Activated CD4-positive, alpha-beta T cell treated with anti-CD3 and anti-CD28 coated beads for 24 hours (primary cell): Measurements from ENCODE around the gene ZNF669.
"Not testable (repeated sequence)": the region's sequence is repeated elsewhere in the genome, so short reads cannot be mapped to it uniquely, and the experiment has no call there.

Experiments used
- DNase-seq, 2 donors: peaks; one replicate each; pipeline ENCODE4 v3.0.0-alpha.2; 2020; ENCODE audit warnings: low read depth in 2 of 2

Gene ZNF669

GRCh38 chr1:247103859-247104591 is at the start of gene ZNF669:
TSS of gene ZNF669 (minus strand) at chr1:247104356. CDS start at chr1:247104199, 157 bp downstream.
- peak; percentile 89 to 90 for DNase-seq

GRCh38 chr1:247147781-247148180 is 43.6 kb upstream of the ZNF669 start:
- DNase-seq, result no peak

- DNase-seq, result not testable (repeated sequence)
Observed at GRCh38 chr1:247147120-247147519, 43.0 kb upstream of the ZNF669 start.

GRCh38 chr1:247146671-247147070 is 42.5 kb upstream of the ZNF669 start:
- DNase-seq, result no peak

- no peak for DNase-seq
Observed at GRCh38 chr1:247145279-247145678, 41.1 kb upstream of the ZNF669 start.

- DNase-seq, result not testable (repeated sequence)
Observed at GRCh38 chr1:247139557-247139956, 35.4 kb upstream of the ZNF669 start.

GRCh38 chr1:247131236-247131635 is 27.1 kb upstream of the ZNF669 start:
- DNase-seq, result no peak

GRCh38 chr1:247127519-247128282 is 23.5 kb upstream of the ZNF669 start:
- DNase-seq, result not testable (repeated sequence)

GRCh38 chr1:247126601-247127000 is 22.4 kb upstream of the ZNF669 start:
- DNase-seq, result not testable (repeated sequence)

GRCh38 chr1:247126166-247126565 is 22.0 kb upstream of the ZNF669 start:
- DNase-seq, result not testable (repeated sequence)

- no peak for DNase-seq
Observed at GRCh38 chr1:247121382-247121781, 17.2 kb upstream of the ZNF669 start.

GRCh38 chr1:247120408-247120668 is 16.2 kb upstream of the ZNF669 start:
- not testable (repeated sequence) for DNase-seq

- DNase-seq, result no peak
Observed at GRCh38 chr1:247119600-247120407, 15.6 kb upstream of the ZNF669 start.

- no peak for DNase-seq
Observed at GRCh38 chr1:247118946-247119446, 14.8 kb upstream of the ZNF669 start.

GRCh38 chr1:247115545-247115944 is 11.4 kb upstream of the ZNF669 start:
- DNase-seq, result no peak

- no peak for DNase-seq
Observed at GRCh38 chr1:247115141-247115510, 11.0 kb upstream of the ZNF669 start.

- DNase-seq, result no peak
Observed at GRCh38 chr1:247114351-247115140, 10.4 kb upstream of the ZNF669 start.

GRCh38 chr1:247113733-247114271 is 9.6 kb upstream of the ZNF669 start:
- no peak for DNase-seq

GRCh38 chr1:247113094-247113497 is 8.9 kb upstream of the ZNF669 start:
- DNase-seq, result no peak

- no peak for DNase-seq
Observed at GRCh38 chr1:247112479-247112781, 8.3 kb upstream of the ZNF669 start.

GRCh38 chr1:247111700-247112478 is 7.7 kb upstream of the ZNF669 start:
- no peak for DNase-seq
